22Rv1 (cell line): ENCODE data around the gene TM4SF18.
"Not testable (repeated sequence)": the region's sequence is repeated elsewhere in the genome, so short reads cannot be mapped to it uniquely, and the experiment has no call there.

Source experiments
- H3K27ac ChIP-seq: fragments of 450-650 bp; 2 replicates; pipeline ENCODE4 v1.5.1; 2017
- ZFX ChIP-seq: fragments of 450-650 bp; IDR thresholded peaks from 2 replicates; pipeline ENCODE4 v1.6.1; 2017; ENCODE audit warnings: antibody characterized with exemption, borderline replicate concordance
- TF ChIP-seq, protein P1 (sequence below): fragments of 450-650 bp; IDR thresholded peaks from 2 replicates; pipeline ENCODE4 v1.5.1; 2017; ENCODE audit warnings: mild to moderate bottlenecking

The TM4SF18 gene

DNA sequence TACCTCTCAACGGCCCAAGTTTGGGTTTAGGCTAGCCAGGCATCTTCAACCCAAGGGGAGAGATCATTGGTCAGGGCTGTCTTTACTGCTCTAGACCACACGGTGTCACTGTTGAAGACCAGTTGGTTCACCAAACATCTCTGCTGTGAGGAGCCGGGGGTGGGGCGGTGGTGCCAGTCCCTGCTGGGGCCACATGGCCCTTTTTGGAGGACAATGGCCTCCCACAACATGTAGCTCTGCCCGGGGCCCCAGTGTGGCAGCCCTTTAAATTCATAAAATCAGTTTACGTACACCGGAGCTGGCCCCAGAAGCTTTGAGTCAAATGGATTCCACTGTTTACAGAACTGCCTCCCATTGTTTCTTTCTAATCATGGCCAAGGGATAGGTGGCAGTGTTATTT lies 19.1 kb upstream of the TM4SF18 start:
- H3K27ac ChIP-seq: no peak overlapping the region
- no peak for TF ChIP-seq ZFX
- TF ChIP-seq, protein P1, sequence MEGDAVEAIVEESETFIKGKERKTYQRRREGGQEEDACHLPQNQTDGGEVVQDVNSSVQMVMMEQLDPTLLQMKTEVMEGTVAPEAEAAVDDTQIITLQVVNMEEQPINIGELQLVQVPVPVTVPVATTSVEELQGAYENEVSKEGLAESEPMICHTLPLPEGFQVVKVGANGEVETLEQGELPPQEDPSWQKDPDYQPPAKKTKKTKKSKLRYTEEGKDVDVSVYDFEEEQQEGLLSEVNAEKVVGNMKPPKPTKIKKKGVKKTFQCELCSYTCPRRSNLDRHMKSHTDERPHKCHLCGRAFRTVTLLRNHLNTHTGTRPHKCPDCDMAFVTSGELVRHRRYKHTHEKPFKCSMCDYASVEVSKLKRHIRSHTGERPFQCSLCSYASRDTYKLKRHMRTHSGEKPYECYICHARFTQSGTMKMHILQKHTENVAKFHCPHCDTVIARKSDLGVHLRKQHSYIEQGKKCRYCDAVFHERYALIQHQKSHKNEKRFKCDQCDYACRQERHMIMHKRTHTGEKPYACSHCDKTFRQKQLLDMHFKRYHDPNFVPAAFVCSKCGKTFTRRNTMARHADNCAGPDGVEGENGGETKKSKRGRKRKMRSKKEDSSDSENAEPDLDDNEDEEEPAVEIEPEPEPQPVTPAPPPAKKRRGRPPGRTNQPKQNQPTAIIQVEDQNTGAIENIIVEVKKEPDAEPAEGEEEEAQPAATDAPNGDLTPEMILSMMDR: peak; percentile 79

DNA sequence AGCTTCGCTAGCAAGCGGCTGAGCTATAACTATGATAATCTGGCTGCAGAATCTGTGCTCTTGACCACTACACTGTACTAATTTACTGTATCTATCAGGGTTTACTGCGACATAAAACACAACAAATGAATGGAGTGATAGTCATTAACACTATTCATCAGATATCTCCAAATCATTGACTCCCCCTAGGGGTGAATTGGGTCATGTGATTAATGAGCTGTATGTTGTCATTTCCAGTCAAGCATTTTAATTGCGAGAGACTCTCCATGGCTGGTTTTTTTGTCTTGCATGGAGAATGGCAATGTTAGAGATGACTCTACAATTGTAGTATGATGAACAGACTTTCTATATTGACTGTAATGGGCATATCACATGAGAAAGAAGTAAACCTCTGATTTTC lies 10.5 kb upstream of the TM4SF18 start:
- no peak overlapping the region for H3K27ac ChIP-seq
- no peak for TF ChIP-seq ZFX
- TF ChIP-seq, protein P1: peak; percentile 29; the same call in 1 of the 2 replicates

DNA sequence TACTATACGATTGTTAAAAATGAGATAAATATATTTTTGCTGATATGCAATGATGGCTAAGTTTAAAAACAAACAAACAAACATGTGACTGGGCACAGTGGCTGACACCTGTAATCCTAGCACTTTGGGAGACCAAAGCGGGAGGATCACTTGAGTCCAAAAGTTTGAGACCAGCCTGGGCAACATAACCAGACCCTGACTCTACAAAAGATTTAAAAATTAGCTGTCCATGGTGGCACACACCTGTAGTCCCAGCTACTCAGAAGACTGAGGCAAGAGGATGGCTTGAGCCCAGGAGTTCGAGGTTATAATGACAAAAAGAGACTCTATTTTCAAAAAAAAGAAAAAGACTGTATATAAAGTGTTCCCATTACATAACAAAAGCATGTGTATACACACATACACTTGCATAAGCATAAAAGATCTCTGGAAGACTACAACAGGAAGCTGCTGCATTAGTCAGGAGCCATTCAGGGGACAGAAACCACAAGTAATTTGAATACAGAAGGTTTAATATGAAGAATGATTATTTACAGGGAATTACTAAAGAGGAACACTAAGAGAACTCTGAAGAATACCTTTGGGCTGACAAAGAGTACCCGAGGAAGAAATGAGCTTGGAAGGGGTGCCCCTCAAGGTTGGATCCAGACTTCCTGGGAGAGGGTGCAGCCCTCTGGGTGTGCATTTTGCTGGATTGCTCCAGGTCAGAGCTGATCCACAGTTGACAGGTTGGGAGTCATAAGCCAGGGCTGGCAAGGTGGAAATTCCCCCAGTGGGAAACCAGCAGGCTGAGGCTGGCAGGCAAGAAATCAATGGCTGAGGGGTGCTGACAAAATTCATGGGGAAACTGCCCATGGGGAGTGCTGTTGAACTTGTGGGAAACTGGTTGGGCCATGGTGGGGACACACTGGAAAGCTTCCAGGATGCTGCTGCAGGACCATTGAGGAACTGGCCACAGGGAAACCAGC lies 9.3 kb upstream of the TM4SF18 start:
- no peak overlapping the region for H3K27ac ChIP-seq
- TF ChIP-seq, protein P1: no peak
- TF ChIP-seq ZFX: no peak

DNA sequence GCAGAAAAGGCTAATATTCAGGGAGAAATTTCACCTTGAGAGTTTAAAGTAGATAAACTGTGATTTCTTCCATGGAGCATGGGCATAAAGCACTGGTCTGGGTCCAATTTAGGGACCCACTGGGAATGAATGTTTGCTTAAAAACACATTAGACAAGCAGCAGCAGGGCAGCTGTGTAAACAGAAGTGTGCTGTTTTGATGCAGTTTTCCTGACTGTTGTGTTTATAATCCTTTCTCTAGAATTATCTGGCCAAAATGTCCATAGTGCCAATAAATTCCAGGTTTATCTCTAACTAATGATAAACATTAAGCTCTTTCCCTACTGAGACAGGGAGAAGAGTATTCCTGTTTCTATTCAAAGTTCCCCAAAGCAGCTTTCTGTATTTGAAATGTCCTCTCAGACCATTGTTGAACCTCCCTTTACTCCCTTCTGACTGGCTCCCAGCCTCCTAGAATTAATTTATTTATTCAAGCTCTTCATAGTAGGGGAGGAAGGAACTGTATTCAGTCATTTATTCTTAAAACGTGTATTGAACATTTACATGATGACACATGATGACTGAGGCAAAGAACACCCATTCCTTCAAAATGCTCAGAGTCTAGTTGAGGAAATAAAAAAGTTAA lies 7.0 kb upstream of the TM4SF18 start:
- peak overlapping the region; percentile 17 for H3K27ac ChIP-seq
- no peak for TF ChIP-seq ZFX
- TF ChIP-seq, protein P1: no peak

DNA sequence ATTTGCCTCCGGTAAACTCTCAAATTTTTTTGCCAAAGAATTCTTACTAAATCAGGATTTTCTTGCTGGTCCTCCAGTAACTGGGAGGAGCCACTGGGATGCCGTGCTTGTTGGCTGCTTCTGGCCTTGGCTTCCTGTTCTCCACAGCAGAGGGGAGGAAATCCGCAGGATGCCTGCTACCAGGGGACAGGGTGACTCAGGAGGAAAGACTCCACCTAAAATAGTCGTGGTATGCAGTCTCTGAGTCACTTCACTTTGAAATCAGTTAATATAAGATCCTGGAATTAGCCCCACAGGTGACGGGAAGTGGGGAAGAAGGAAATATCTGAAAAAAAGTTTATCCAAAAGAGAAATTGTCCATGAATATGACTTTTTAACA lies 6.5 kb upstream of the TM4SF18 start:
- H3K27ac ChIP-seq: peak overlapping the region; percentile 17

DNA sequence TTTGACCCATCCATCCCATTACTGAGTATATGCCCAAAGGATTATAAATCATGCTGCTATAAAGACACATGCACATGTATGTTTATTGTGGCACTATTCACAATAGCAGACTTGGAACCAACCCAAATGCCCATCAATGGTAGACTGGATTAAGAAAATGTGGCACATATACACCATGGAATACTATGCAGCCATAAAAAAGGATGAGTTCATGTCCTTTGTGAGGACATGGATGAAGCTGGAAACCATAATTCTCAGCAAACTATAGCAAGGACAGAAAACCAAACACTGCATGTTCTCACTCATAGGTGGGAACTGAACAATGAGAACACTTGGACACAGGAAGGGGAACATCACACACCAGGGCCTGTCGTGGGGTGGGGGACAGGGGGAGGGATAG lies 4.0 kb upstream of the TM4SF18 start:
- not testable (repeated sequence) for H3K27ac ChIP-seq

More for the DNA sequence above, 6.5 kb upstream of the TM4SF18 start:
- TF ChIP-seq, protein P1: no peak
- TF ChIP-seq ZFX: no peak

DNA sequence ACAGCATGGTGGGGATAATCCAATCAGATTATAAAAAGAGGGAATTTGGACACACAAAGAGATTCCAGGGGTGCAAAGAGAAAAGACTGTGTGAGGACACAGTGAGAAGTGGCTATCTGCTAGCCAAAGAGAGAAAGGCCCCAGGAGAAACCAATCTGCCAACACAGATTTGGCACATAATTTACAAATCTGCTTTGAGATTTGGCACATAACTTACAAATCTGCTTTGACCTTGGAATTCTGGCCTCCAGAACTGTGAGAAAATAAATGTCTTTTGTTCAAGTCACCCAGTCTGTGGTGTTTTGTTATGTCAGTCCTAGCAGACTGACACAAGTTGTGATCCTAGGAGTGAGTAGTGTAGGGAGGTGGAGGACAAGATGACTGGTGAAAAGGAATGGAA lies 3.5 kb upstream of the TM4SF18 start:
- H3K27ac ChIP-seq: no peak overlapping the region
- TF ChIP-seq, protein P1: no peak
- TF ChIP-seq ZFX: no peak
